ENCODE results near the gene FAM170B.

FAM170B gene

GRCh38 chr10:49158915-49159314, 25.1 kb upstream of the FAM170B start:
- Histone ChIP-seq H3K36me3 (ENCODE audit: control insufficient read depth, insufficient read depth, low read length) (no peaks in the 10 kb centered on the region), H3K27me3 (ENCODE audit: control insufficient read depth, insufficient read depth, low read length) (peaks cover 4% of the 10 kb centered on the region), H3K9me3 (ENCODE audit: control insufficient read depth, insufficient read depth, low read length) (no peaks in the 10 kb centered on the region), H3K9ac (ENCODE audit: low read depth, low read length) (no peak overlapping the region), H3K4me3 (ENCODE audit: low read depth, low read length) (no peak overlapping the region), H3K4me1 (ENCODE audit: control insufficient read depth, insufficient read depth, low read length) (peaks cover 10% of the 10 kb centered on the region)

- no peak overlapping the region for H3K4me3 ChIP-seq (ENCODE audit: low read depth, low read length)
- H3K9ac ChIP-seq (ENCODE audit: low read depth, low read length) = no peak overlapping the region
- peaks cover 10% of the 10 kb centered on the region for H3K4me1 ChIP-seq (ENCODE audit: control insufficient read depth, insufficient read depth, low read length)
- peaks cover 4% of the 10 kb centered on the region for H3K27me3 ChIP-seq (ENCODE audit: control insufficient read depth, insufficient read depth, low read length)
- no peaks in the 10 kb centered on the region for H3K36me3 ChIP-seq (ENCODE audit: control insufficient read depth, insufficient read depth, low read length)
- H3K9me3 ChIP-seq (ENCODE audit: control insufficient read depth, insufficient read depth, low read length) = no peaks in the 10 kb centered on the region
These were observed 24.6 kb upstream of the FAM170B start for GRCh38 chr10:49158404-49158803.

DNA sequence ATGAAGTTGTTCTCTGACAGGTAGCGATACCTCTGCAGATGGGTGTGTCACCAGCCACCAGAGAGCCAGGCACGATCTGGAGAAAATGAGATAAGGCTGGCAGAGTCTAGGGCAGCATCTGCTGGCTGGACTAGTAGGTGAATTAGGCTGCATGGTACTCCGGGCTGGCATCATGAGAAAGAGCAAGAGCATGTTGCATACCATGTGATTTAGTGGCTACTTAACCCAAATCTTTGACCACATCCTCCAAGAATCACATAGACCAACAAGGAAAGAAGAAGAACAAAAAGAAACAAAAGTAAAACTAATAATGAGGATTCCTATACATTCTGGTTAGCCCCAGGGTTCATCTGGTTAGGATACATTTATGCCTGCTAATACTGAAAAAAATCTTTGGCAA, 23.4 kb upstream of the FAM170B start:
- H3K9me3 ChIP-seq (ENCODE audit: control insufficient read depth, insufficient read depth, low read length) = no peaks in the 10 kb centered on the region
- peaks cover 10% of the 10 kb centered on the region for H3K4me1 ChIP-seq (ENCODE audit: control insufficient read depth, insufficient read depth, low read length)
- peaks cover 4% of the 10 kb centered on the region for H3K27me3 ChIP-seq (ENCODE audit: control insufficient read depth, insufficient read depth, low read length)
- no peak overlapping the region for H3K4me3 ChIP-seq (ENCODE audit: low read depth, low read length)
- H3K36me3 ChIP-seq (ENCODE audit: control insufficient read depth, insufficient read depth, low read length) = no peaks in the 10 kb centered on the region
- no peak overlapping the region for H3K9ac ChIP-seq (ENCODE audit: low read depth, low read length)

GRCh38 chr10:49154641-49155040, 20.8 kb upstream of the FAM170B start:
- H3K4me1 ChIP-seq (ENCODE audit: control insufficient read depth, insufficient read depth, low read length) = peaks cover 10% of the 10 kb centered on the region
- no peaks in the 10 kb centered on the region for H3K36me3 ChIP-seq (ENCODE audit: control insufficient read depth, insufficient read depth, low read length)
- no peak overlapping the region for H3K9ac ChIP-seq (ENCODE audit: low read depth, low read length)
- H3K4me3 ChIP-seq (ENCODE audit: low read depth, low read length) = no peak overlapping the region
- no peaks in the 10 kb centered on the region for H3K9me3 ChIP-seq (ENCODE audit: control insufficient read depth, insufficient read depth, low read length)
- peaks cover 4% of the 10 kb centered on the region for H3K27me3 ChIP-seq (ENCODE audit: control insufficient read depth, insufficient read depth, low read length)

DNA sequence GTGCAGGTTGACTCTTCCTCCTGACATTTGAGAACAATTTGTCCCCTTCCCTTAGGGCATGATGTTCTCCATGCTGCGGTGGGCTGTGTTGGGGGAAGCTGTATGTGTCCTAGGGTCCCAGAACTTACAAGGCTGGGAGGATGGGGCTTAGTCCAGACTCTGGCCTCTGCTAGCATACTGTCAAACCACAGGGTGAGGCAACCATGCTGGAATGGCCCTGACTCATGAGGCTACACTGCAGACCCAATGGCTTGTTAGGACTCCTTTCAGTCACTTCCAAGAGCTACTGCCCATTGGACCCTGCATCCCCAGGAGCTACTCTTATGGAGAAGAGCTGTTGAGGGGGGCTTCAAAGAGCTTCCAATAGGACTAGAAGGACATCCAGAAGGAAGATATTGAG, 20.1 kb upstream of the FAM170B start:
- Histone ChIP-seq H3K9me3 (ENCODE audit: control insufficient read depth, insufficient read depth, low read length) (no peaks in the 10 kb centered on the region), H3K4me3 (ENCODE audit: low read depth, low read length) (no peak overlapping the region), H3K27me3 (ENCODE audit: control insufficient read depth, insufficient read depth, low read length) (peaks cover 4% of the 10 kb centered on the region), H3K4me1 (ENCODE audit: control insufficient read depth, insufficient read depth, low read length) (peaks cover 10% of the 10 kb centered on the region), H3K36me3 (ENCODE audit: control insufficient read depth, insufficient read depth, low read length) (no peaks in the 10 kb centered on the region), H3K9ac (ENCODE audit: low read depth, low read length) (no peak overlapping the region)

GRCh38 chr10:49153115-49153514, 19.3 kb upstream of the FAM170B start:
- H3K4me1 ChIP-seq (ENCODE audit: control insufficient read depth, insufficient read depth, low read length) = peaks cover 6% of the 10 kb centered on the region
- H3K36me3 ChIP-seq (ENCODE audit: control insufficient read depth, insufficient read depth, low read length) = no peaks in the 10 kb centered on the region
- peaks cover 4% of the 10 kb centered on the region for H3K27me3 ChIP-seq (ENCODE audit: control insufficient read depth, insufficient read depth, low read length)
- H3K9me3 ChIP-seq (ENCODE audit: control insufficient read depth, insufficient read depth, low read length) = no peaks in the 10 kb centered on the region
- no peak overlapping the region for H3K9ac ChIP-seq (ENCODE audit: low read depth, low read length)
- H3K4me3 ChIP-seq (ENCODE audit: low read depth, low read length) = no peak overlapping the region

GRCh38 chr10:49152663-49153062, 18.8 kb upstream of the FAM170B start:
- Histone ChIP-seq H3K9ac (ENCODE audit: low read depth, low read length) (no peak overlapping the region), H3K4me1 (ENCODE audit: control insufficient read depth, insufficient read depth, low read length) (peaks cover 1% of the 10 kb centered on the region), H3K36me3 (ENCODE audit: control insufficient read depth, insufficient read depth, low read length) (no peaks in the 10 kb centered on the region), H3K9me3 (ENCODE audit: control insufficient read depth, insufficient read depth, low read length) (no peaks in the 10 kb centered on the region), H3K4me3 (ENCODE audit: low read depth, low read length) (no peak overlapping the region), H3K27me3 (ENCODE audit: control insufficient read depth, insufficient read depth, low read length) (peaks cover 4% of the 10 kb centered on the region)

- no peak overlapping the region for H3K4me3 ChIP-seq (ENCODE audit: low read depth, low read length)
These were observed 18.2 kb upstream of the FAM170B start for GRCh38 chr10:49152037-49152436.

DNA sequence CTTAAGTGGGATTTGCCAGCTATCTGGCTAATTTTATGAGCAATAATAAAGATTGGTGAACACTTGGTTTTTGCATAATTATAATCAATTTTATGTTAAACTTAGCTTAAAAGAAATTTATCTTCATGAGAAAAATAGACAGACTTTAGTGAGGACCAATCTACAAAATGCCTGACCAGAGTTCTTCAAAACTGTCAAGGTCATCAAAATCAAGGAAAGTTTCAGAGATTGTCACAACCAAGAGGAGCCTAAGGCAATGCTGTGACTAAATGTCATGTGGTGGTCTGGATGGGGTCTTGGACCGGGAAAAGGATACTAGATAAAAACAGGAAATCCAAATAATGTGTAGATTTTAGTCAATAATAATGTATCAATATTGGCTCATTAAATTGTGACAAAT, 17.7 kb upstream of the FAM170B start:
- peaks cover 4% of the 10 kb centered on the region for H3K27me3 ChIP-seq (ENCODE audit: control insufficient read depth, insufficient read depth, low read length)
- H3K4me1 ChIP-seq (ENCODE audit: control insufficient read depth, insufficient read depth, low read length) = no peaks in the 10 kb centered on the region
- H3K4me3 ChIP-seq (ENCODE audit: low read depth, low read length) = no peak overlapping the region
- H3K36me3 ChIP-seq (ENCODE audit: control insufficient read depth, insufficient read depth, low read length) = no peaks in the 10 kb centered on the region
- no peak overlapping the region for H3K9ac ChIP-seq (ENCODE audit: low read depth, low read length)
- H3K9me3 ChIP-seq (ENCODE audit: control insufficient read depth, insufficient read depth, low read length) = no peaks in the 10 kb centered on the region

More at GRCh38 chr10:49152037-49152436, 18.2 kb upstream of the FAM170B start:
- no peaks in the 10 kb centered on the region for H3K4me1 ChIP-seq (ENCODE audit: control insufficient read depth, insufficient read depth, low read length)
- H3K36me3 ChIP-seq (ENCODE audit: control insufficient read depth, insufficient read depth, low read length) = no peaks in the 10 kb centered on the region
- H3K9me3 ChIP-seq (ENCODE audit: control insufficient read depth, insufficient read depth, low read length) = no peaks in the 10 kb centered on the region
- peaks cover 4% of the 10 kb centered on the region for H3K27me3 ChIP-seq (ENCODE audit: control insufficient read depth, insufficient read depth, low read length)
- no peak overlapping the region for H3K9ac ChIP-seq (ENCODE audit: low read depth, low read length)

DNA sequence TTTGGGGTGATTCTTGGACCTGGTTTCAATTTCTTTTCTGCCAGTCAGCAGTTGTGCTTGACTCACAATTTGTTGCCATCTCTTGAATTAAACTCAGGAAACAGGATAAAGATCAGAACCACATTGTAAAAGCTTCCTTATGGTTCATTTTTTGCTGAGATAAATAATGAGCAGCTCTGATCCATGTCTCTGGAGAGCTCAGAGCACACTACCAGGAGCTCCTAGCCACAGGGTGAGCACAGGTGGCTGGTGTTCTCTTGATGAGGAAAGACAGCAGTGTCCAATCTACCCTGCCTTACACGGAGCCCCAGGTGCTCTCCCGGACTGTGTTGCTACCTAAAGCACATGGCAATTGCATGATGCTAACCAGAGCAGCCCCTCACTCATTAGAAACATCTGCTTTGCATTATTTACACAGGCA, 17.2 kb upstream of the FAM170B start:
- Histone ChIP-seq H3K4me1 (ENCODE audit: control insufficient read depth, insufficient read depth, low read length) (no peaks in the 10 kb centered on the region), H3K27me3 (ENCODE audit: control insufficient read depth, insufficient read depth, low read length) (peaks cover 4% of the 10 kb centered on the region), H3K4me3 (ENCODE audit: low read depth, low read length) (no peak overlapping the region), H3K9me3 (ENCODE audit: control insufficient read depth, insufficient read depth, low read length) (no peaks in the 10 kb centered on the region), H3K9ac (ENCODE audit: low read depth, low read length) (no peak overlapping the region), H3K36me3 (ENCODE audit: control insufficient read depth, insufficient read depth, low read length) (no peaks in the 10 kb centered on the region)

DNA sequence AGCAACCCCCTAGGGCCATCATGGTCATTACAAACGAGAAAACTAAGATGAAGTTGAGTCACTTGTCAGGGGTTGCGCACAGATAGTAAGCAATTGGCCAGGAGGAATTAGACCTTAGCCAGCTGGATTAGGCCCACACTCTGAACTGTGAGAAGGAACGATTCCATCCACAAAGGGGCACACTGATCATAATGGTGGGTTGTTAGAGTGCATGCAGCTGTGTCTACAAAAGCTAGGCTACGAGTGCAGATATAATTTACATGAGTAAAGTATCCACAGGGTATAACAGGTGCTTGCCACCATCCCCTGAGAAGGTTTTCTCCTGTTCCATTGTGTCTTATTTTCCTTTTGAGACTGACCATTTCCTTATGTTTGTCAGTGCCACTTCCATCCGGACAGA, 16.6 kb upstream of the FAM170B start:
- H3K4me3 ChIP-seq (ENCODE audit: low read depth, low read length) = no peak overlapping the region
- H3K9me3 ChIP-seq (ENCODE audit: control insufficient read depth, insufficient read depth, low read length) = no peaks in the 10 kb centered on the region
- H3K27me3 ChIP-seq (ENCODE audit: control insufficient read depth, insufficient read depth, low read length) = peaks cover 4% of the 10 kb centered on the region
- H3K4me1 ChIP-seq (ENCODE audit: control insufficient read depth, insufficient read depth, low read length) = no peaks in the 10 kb centered on the region
- H3K9ac ChIP-seq (ENCODE audit: low read depth, low read length) = no peak overlapping the region
- no peaks in the 10 kb centered on the region for H3K36me3 ChIP-seq (ENCODE audit: control insufficient read depth, insufficient read depth, low read length)

DNA sequence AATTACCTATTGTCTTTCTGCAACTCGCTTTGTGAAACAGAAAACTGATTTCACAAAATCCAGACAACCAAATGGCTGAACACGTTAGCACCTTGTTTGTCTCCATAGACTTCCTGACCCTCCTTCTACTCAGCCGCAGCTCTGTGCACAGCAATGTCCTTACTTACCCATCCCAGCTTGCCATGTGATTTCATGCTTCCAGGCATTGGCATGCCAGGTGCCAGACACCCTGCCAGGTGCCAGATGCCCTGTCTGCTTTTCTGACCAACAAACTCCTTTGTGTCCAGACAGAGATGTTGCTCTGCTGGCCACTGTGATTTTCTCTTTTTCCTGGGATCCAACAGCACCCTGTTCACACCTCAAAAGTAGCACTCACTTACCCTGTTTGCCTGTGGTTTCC, 16.1 kb upstream of the FAM170B start:
- no peak overlapping the region for H3K4me3 ChIP-seq (ENCODE audit: low read depth, low read length)
- peaks cover 4% of the 10 kb centered on the region for H3K27me3 ChIP-seq (ENCODE audit: control insufficient read depth, insufficient read depth, low read length)
- no peaks in the 10 kb centered on the region for H3K4me1 ChIP-seq (ENCODE audit: control insufficient read depth, insufficient read depth, low read length)
- H3K9me3 ChIP-seq (ENCODE audit: control insufficient read depth, insufficient read depth, low read length) = no peaks in the 10 kb centered on the region
- H3K9ac ChIP-seq (ENCODE audit: low read depth, low read length) = no peak overlapping the region
- H3K36me3 ChIP-seq (ENCODE audit: control insufficient read depth, insufficient read depth, low read length) = no peaks in the 10 kb centered on the region
